GM12878 (cell line): Measurements from ENCODE around the gene GUCY1B1. TPM values are rescaled to one million over a fixed set of nuclear protein-coding genes. Genes with fewer than 3 reads are reported as not detected.

Source experiments
- ATAC-seq: fragments of 200-7000 bp; cut with Tn5 transposase; 3 replicates; pipeline ENCODE4 v1.9.1; 2020; ENCODE audit warnings: mild to moderate bottlenecking, moderate library complexity
- BruUV-seq: library from RNA; stranded (reverse); fragments of 400-500 nt; replicated peaks from 2 replicates; lab custom pipeline; 2021; lab: Mats Ljungman, UMichigan
- CTCF ChIA-PET: fragments of 300-600 bp; sonication (Branson Sonifier 250); formaldehyde crosslinking; extraction: SDS; loops from one replicate; lab custom pipeline; 2021; ENCODE audit warnings: inconsistent platforms; lab: Yijun Ruan, JAX
- POLR2A ChIA-PET: fragments of 350-600 bp; formaldehyde crosslinking; extraction: SDS; loops from one replicate; lab custom pipeline; 2021; ENCODE audit warnings: inconsistent platforms; lab: Charles Lee
- RAD21 ChIA-PET: fragments of 300-600 bp; sonication (Branson Sonifier 250); formaldehyde crosslinking; loops from one replicate; lab custom pipeline; 2023; ENCODE audit warnings: antibody characterized with exemption; ENCODE audit not compliant: unreplicated experiment; lab: Charles Lee
- SMC1A ChIA-PET: fragments of 300-600 bp; sonication (Branson Sonifier 250); formaldehyde crosslinking; loops from one replicate; lab custom pipeline; 2023; ENCODE audit not compliant: unreplicated experiment, uncharacterized antibody; lab: Charles Lee
- DNase-seq: peaks from one replicate; pipeline ENCODE4 v3.0.0-alpha.2; 2011; ENCODE audit warnings: low read depth, low spot score
- FAIRE-seq: peaks from 3 replicates; lab custom pipeline; 2011; peaks lifted over from hg19 to GRCh38; lab: Jason Lieb, UNC
- H2AFZ ChIP-seq: 2 replicates; pipeline ENCODE4 v1.6.0; 2011; ENCODE audit warnings: low read depth, low read length, control low read depth; ENCODE audit not compliant: control insufficient read depth
- H3K27ac ChIP-seq: 2 replicates; pipeline ENCODE4 v1.5.1; 2011; ENCODE audit warnings: control low read depth; ENCODE audit not compliant: control insufficient read depth, insufficient read depth
- H3K27me3 ChIP-seq, 2 experiments: replicated peaks in 1 of 2; 2 replicates each; pipeline versions ENCODE4 v1.6.0 to v1.6.1; 2011; ENCODE audit warnings: low read length in 1 of 2; ENCODE audit not compliant: control insufficient read depth in 2 of 2, insufficient read depth in 2 of 2
- H3K36me3 ChIP-seq, 2 experiments: 2 replicates each; pipeline ENCODE4 v1.5.1; 2011; ENCODE audit warnings: low read length in 1 of 2; ENCODE audit not compliant: control insufficient read depth in 2 of 2, insufficient read depth in 2 of 2
- H3K4me1 ChIP-seq: 2 replicates; pipeline ENCODE4 v1.6.1; 2011; ENCODE audit warnings: mild to moderate bottlenecking, low read length, moderate library complexity, mixed read lengths; ENCODE audit not compliant: control insufficient read depth, insufficient read depth
- H3K4me2 ChIP-seq: 2 replicates; pipeline ENCODE4 v1.6.0; 2011; ENCODE audit warnings: control low read depth; ENCODE audit not compliant: control insufficient read depth, insufficient read depth
- H3K4me3 ChIP-seq: fragments of 200-600 bp; sonication (generic); 2 replicates; pipeline ENCODE4 v1.5.1; 2016
- H3K79me2 ChIP-seq: 2 replicates; pipeline ENCODE4 v1.6.0; 2011; ENCODE audit warnings: low read length; ENCODE audit not compliant: control insufficient read depth, insufficient read depth
- H3K9ac ChIP-seq: 2 replicates; pipeline ENCODE4 v1.8.0; 2011; ENCODE audit warnings: low read length, control low read depth, mixed read lengths; ENCODE audit not compliant: control insufficient read depth, insufficient read depth
- H3K9me3 ChIP-seq: replicated peaks from 3 replicates; pipeline ENCODE4 v1.5.1; 2011; ENCODE audit warnings: mild to moderate bottlenecking, low read length; ENCODE audit not compliant: control insufficient read depth, insufficient read depth
- H4K20me1 ChIP-seq: 2 replicates; pipeline ENCODE4 v1.6.0; 2011; ENCODE audit not compliant: control insufficient read depth, insufficient read depth
- BCL11A ChIP-seq: IDR thresholded peaks from 2 replicates; pipeline ENCODE4 v1.6.1; 2011; ENCODE audit warnings: low read depth, low read length
- MEF2B ChIP-seq: fragments of 450-650 bp; IDR thresholded peaks from 2 replicates; pipeline ENCODE4 v1.6.1; 2018; ENCODE audit warnings: mild to moderate bottlenecking, moderate library complexity; ENCODE audit not compliant: partially characterized antibody, poor library complexity, severe bottlenecking
- MYB ChIP-seq: fragments of 150-350 bp; IDR thresholded peaks from 2 replicates; pipeline ENCODE4 v1.6.1; 2014; ENCODE audit warnings: mild to moderate bottlenecking, low read depth, low read length, borderline replicate concordance
- RAD51 ChIP-seq: fragments of 450-650 bp; IDR thresholded peaks from 2 replicates; pipeline ENCODE4 v1.6.1; 2016; ENCODE audit warnings: moderate library complexity, mild to moderate bottlenecking, inconsistent platforms
- RUNX3 ChIP-seq: IDR thresholded peaks from 2 replicates; pipeline ENCODE4 v1.6.1; 2012; ENCODE audit warnings: low read length, inconsistent platforms
- STAT1 ChIP-seq: fragments of 450-650 bp; conservative IDR thresholded peaks from 2 replicates; pipeline ENCODE4 v1.6.1; 2014; ENCODE audit warnings: antibody characterized with exemption, mild to moderate bottlenecking
- ZNF592 ChIP-seq: fragments of 450-650 bp; IDR thresholded peaks from 2 replicates; pipeline ENCODE4 v1.6.1; 2017; ENCODE audit warnings: mild to moderate bottlenecking, moderate library complexity
- WGBS: methylation state at CpG from one replicate; pipeline ENCODE4 v1.1.6; 2016; ENCODE audit warnings: low lambda C conversion rate; ENCODE audit not compliant: insufficient replicate concordance, insufficient coverage; ENCODE audit errors: missing lambda C conversion rate; 5-methylcytosine and 5-hydroxymethylcytosine counted together
- in situ Hi-C: fragments of 300-500 bp; cut with MboI; formaldehyde crosslinking; loops from 9 replicates; pipeline ENCODE4 v1.14.3; 2018; ENCODE audit warnings: mixed read lengths
- intact Hi-C: fragments of 100-400 bp; cut with micrococcal nuclease; formaldehyde crosslinking; loops from one replicate; pipeline ENCODE4 v1.14.2; 2022; ENCODE audit not compliant: unreplicated experiment
- polyA plus RNA-seq, 11 experiments: library from polyadenylated mRNA; depleted of rRNA in 4 of 11; unstranded in 6 of 11; stranded (reverse) in 5 of 11; fragments of >200 nt; fragmentation: Nextera tagmentation in 4 of 11; fragmentation: Illumina TruSeq in 1 of 11; extraction: Ambion mirVana in 4 of 11; extraction: Trizol in 1 of 11; gene quantifications; 1 replicate in 1 of 11; 2 replicates in 10 of 11; pipeline versions ENCODE4 v1.2.1 to v1.2.3, GENCODE V29; 2011 to 2016; ENCODE audit warnings: inconsistent platforms in 2 of 11, missing spikeins in 2 of 11, low read depth in 1 of 11
- total RNA-seq, 4 experiments: library from RNA; depleted of rRNA in 3 of 4; stranded (reverse); fragments of >200 nt in 3 of 4; fragmentation: Illumina TruSeq in 1 of 4; extraction: Trizol in 1 of 4; gene quantifications; 2 replicates each; pipeline versions ENCODE4 v1.2.1 to v1.2.3, GENCODE V29; 2013 to 2021

The GUCY1B1 gene
- total and polyA plus RNA-seq, 10 of the 15 experiments (the other 5 are each of a cell fraction or from before 2014, with no cell fraction given), result 0.60 to 38.5 (median 1.4) TPM

- TF ChIP-seq ZNF592, result no peak
- TF ChIP-seq, all 136 proteins: peak for 0
Observed at GRCh38 chr4:155749041-155749440, 9.8 kb upstream of the GUCY1B1 start (continued).

- DNase-seq, result no peak
- ChIA-PET SMC1A (interaction anchor here (0.9 to 1.0 kb wide), 2 partner anchors 76 to 222 kb away, joined by 3 read pairs; no protein-coding TSS in a partner anchor), CTCF (no interaction called here), RAD21 (no interaction called here), POLR2A (no interaction called here)
- WGBS, result 11% methylated on average over 5 of the region's 5 CpGs
- peak; percentile 62 for ATAC-seq
- H3K9ac ChIP-seq, result no peak overlapping the region
- no peak overlapping the region for H2AFZ ChIP-seq
- H3K36me3 ChIP-seq, result no peaks in the 10 kb centered on the region
- FAIRE-seq, result no peak
- H3K27ac ChIP-seq, result no peak overlapping the region
- no peaks in the 10 kb centered on the region for H3K9me3 ChIP-seq
- H3K79me2 ChIP-seq, result no peaks in the 10 kb centered on the region
- intact Hi-C loops (no loop called here), in situ Hi-C loops (no loop called here)
- H3K4me1 ChIP-seq, result no peaks in the 10 kb centered on the region
- no peak overlapping the region for H3K4me3 ChIP-seq
- no TSS peak for BruUV-seq
- H3K27me3 ChIP-seq, result no peaks in the 10 kb centered on the region
- peak; percentile 28 for TF ChIP-seq MEF2B
- TF ChIP-seq MYB, result no peak
- no peak for TF ChIP-seq STAT1
- no peak for TF ChIP-seq BCL11A
- no peak for TF ChIP-seq RUNX3
- no peak for TF ChIP-seq RAD51
- no peak overlapping the region for H3K4me2 ChIP-seq
- no peaks in the 10 kb centered on the region for H4K20me1 ChIP-seq
Observed at GRCh38 chr4:155751569-155751968, 7.3 kb upstream of the GUCY1B1 start.
